Measurements from ENCODE around the gene RAB11FIP4.

RAB11FIP4 gene

GRCh38 chr17:31510308-31511194 lies 119.1 kb downstream of the RAB11FIP4 start:
- Mint-ChIP-seq H3K4me1 (ENCODE audit: low read depth) (peaks cover 80% of the 10 kb centered on the region), H3K4me3 (peak overlapping the region; percentile 85), H3K27me3 (no peaks in the 10 kb centered on the region), H3K9me3 (no peaks in the 10 kb centered on the region), H3K36me3 (ENCODE audit: low read depth) (no peaks in the 10 kb centered on the region), H3K27ac (peak overlapping the region; percentile 100)
- peak; percentile 70 for DNase-seq

GRCh38 chr17:31511195-31511578 lies 119.7 kb downstream of the RAB11FIP4 start:
- DNase-seq, result no peak
- H3K27ac Mint-ChIP-seq, result peak overlapping the region; percentile 100
- no peaks in the 10 kb centered on the region for H3K36me3 Mint-ChIP-seq (ENCODE audit: low read depth)
- H3K9me3 Mint-ChIP-seq, result no peaks in the 10 kb centered on the region
- H3K27me3 Mint-ChIP-seq, result no peaks in the 10 kb centered on the region
- no peak overlapping the region for H3K4me3 Mint-ChIP-seq
- H3K4me1 Mint-ChIP-seq (ENCODE audit: low read depth), result peaks cover 81% of the 10 kb centered on the region

GRCh38 chr17:31511580-31511979 lies 120.1 kb downstream of the RAB11FIP4 start:
- Mint-ChIP-seq H3K27ac (peak overlapping the region; percentile 100), H3K9me3 (no peaks in the 10 kb centered on the region), H3K36me3 (ENCODE audit: low read depth) (no peaks in the 10 kb centered on the region), H3K4me1 (ENCODE audit: low read depth) (peaks cover 79% of the 10 kb centered on the region), H3K4me3 (no peak overlapping the region), H3K27me3 (no peaks in the 10 kb centered on the region)
- peak; percentile 34 for DNase-seq

GRCh38 chr17:31512104-31512740 lies 120.7 kb downstream of the RAB11FIP4 start:
- DNase-seq, result peak; percentile 30
- no peak overlapping the region for H3K4me3 Mint-ChIP-seq
- peak overlapping the region; percentile 40 for H3K27ac Mint-ChIP-seq
- no peaks in the 10 kb centered on the region for H3K27me3 Mint-ChIP-seq
- no peaks in the 10 kb centered on the region for H3K9me3 Mint-ChIP-seq
- H3K4me1 Mint-ChIP-seq (ENCODE audit: low read depth), result peaks cover 74% of the 10 kb centered on the region
- H3K36me3 Mint-ChIP-seq (ENCODE audit: low read depth), result no peaks in the 10 kb centered on the region

GRCh38 chr17:31512796-31513195 lies 121.3 kb downstream of the RAB11FIP4 start:
- H3K36me3 Mint-ChIP-seq (ENCODE audit: low read depth), result peaks cover 3% of the 10 kb centered on the region
- H3K27me3 Mint-ChIP-seq, result no peaks in the 10 kb centered on the region
- H3K9me3 Mint-ChIP-seq, result no peaks in the 10 kb centered on the region
- peaks cover 75% of the 10 kb centered on the region for H3K4me1 Mint-ChIP-seq (ENCODE audit: low read depth)
- no peak overlapping the region for H3K4me3 Mint-ChIP-seq
- no peak overlapping the region for H3K27ac Mint-ChIP-seq
- DNase-seq, result peak; percentile 30

GRCh38 chr17:31513731-31514427 lies 122.4 kb downstream of the RAB11FIP4 start:
- Mint-ChIP-seq H3K27ac (peak overlapping the region; percentile 34), H3K27me3 (no peaks in the 10 kb centered on the region), H3K4me1 (ENCODE audit: low read depth) (peaks cover 65% of the 10 kb centered on the region), H3K9me3 (no peaks in the 10 kb centered on the region), H3K4me3 (no peak overlapping the region), H3K36me3 (ENCODE audit: low read depth) (peaks cover 10% of the 10 kb centered on the region)
- no peak for DNase-seq

GRCh38 chr17:31515267-31515666 lies 123.8 kb downstream of the RAB11FIP4 start:
- H3K27ac Mint-ChIP-seq, result peak overlapping the region; percentile 47
- H3K4me1 Mint-ChIP-seq (ENCODE audit: low read depth), result peaks cover 51% of the 10 kb centered on the region
- H3K36me3 Mint-ChIP-seq (ENCODE audit: low read depth), result peaks cover 18% of the 10 kb centered on the region
- H3K27me3 Mint-ChIP-seq, result no peaks in the 10 kb centered on the region
- DNase-seq, result no peak
- no peak overlapping the region for H3K4me3 Mint-ChIP-seq
- no peaks in the 10 kb centered on the region for H3K9me3 Mint-ChIP-seq

- H3K27ac Mint-ChIP-seq, result peak overlapping the region; percentile 40
These were observed 126.0 kb downstream of the RAB11FIP4 start for GRCh38 chr17:31517524-31517923.

DNA sequence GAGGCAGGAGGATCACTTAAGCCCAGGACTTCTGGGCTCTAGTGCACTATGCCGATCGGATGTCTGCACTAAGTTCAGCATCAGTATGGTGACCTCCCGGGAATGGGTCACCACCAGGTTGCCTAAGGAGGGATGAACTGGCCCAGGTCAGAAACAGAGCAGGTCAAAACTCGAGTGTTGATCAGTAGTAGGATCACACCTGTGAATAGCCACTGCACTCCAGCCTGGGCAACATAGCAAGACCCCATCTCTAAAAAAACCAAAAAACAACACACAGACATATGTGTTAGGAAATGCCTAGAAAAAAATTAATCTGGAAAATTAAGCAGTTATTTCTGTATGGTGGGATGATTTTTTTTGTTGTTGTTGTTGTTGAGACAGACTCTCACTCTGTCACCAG lies 127.0 kb downstream of the RAB11FIP4 start:
- H3K4me3 Mint-ChIP-seq, result no peak overlapping the region
- H3K4me1 Mint-ChIP-seq (ENCODE audit: low read depth), result peaks cover 32% of the 10 kb centered on the region
- H3K9me3 Mint-ChIP-seq, result no peaks in the 10 kb centered on the region
- H3K27me3 Mint-ChIP-seq, result no peaks in the 10 kb centered on the region
- H3K27ac Mint-ChIP-seq, result no peak overlapping the region
- peaks cover 43% of the 10 kb centered on the region for H3K36me3 Mint-ChIP-seq (ENCODE audit: low read depth)
- no peak for DNase-seq

More at GRCh38 chr17:31517524-31517923, 126.0 kb downstream of the RAB11FIP4 start:
- Mint-ChIP-seq H3K9me3 (no peaks in the 10 kb centered on the region), H3K4me3 (no peak overlapping the region), H3K36me3 (ENCODE audit: low read depth) (peaks cover 33% of the 10 kb centered on the region), H3K27me3 (no peaks in the 10 kb centered on the region), H3K4me1 (ENCODE audit: low read depth) (peaks cover 35% of the 10 kb centered on the region)
- no peak for DNase-seq

GRCh38 chr17:31521632-31522283 lies 130.3 kb downstream of the RAB11FIP4 start:
- Mint-ChIP-seq H3K27ac (peak overlapping the region; percentile 26), H3K36me3 (ENCODE audit: low read depth) (peaks cover 61% of the 10 kb centered on the region), H3K4me1 (ENCODE audit: low read depth) (peaks cover 4% of the 10 kb centered on the region), H3K27me3 (no peaks in the 10 kb centered on the region), H3K4me3 (no peak overlapping the region), H3K9me3 (no peaks in the 10 kb centered on the region)
- no peak for DNase-seq

- no peak for DNase-seq
- H3K4me1 Mint-ChIP-seq (ENCODE audit: low read depth), result peaks cover 4% of the 10 kb centered on the region
- H3K36me3 Mint-ChIP-seq (ENCODE audit: low read depth), result peaks cover 68% of the 10 kb centered on the region
- H3K4me3 Mint-ChIP-seq, result no peak overlapping the region
- H3K27ac Mint-ChIP-seq, result peak overlapping the region; percentile 14
- H3K9me3 Mint-ChIP-seq, result no peaks in the 10 kb centered on the region
- no peaks in the 10 kb centered on the region for H3K27me3 Mint-ChIP-seq
These were observed 130.9 kb downstream of the RAB11FIP4 start for GRCh38 chr17:31522284-31522931.

DNA sequence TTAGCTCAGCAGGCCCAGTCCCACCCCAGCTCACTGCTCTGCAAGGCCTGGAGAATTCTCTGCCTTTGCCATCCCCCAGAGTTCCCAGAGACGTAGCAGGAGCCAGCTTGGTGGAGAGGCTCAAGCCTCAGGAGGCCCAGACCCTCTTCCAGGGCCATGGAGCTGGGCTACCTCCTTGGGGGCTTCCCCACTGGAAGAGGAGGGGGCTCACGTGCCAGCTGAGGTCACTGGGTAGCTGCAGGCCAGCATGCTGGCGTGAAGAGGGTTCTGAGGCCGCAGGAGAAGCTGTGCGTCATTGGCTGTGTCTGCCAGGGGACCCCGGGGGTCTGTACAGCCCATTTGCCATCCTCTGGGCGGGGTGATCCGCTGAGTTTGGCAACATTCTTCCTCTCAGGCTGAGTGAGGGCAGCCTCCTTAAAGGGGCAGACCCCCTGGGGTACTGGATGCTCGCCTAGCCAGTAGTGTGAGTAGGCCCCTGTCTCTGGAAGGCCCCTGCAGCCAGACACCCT lies 131.6 kb downstream of the RAB11FIP4 start:
- DNase-seq, result no peak
- peaks cover 68% of the 10 kb centered on the region for H3K36me3 Mint-ChIP-seq (ENCODE audit: low read depth)
- no peak overlapping the region for H3K4me3 Mint-ChIP-seq
- no peaks in the 10 kb centered on the region for H3K4me1 Mint-ChIP-seq (ENCODE audit: low read depth)
- H3K27me3 Mint-ChIP-seq, result no peaks in the 10 kb centered on the region
- no peaks in the 10 kb centered on the region for H3K9me3 Mint-ChIP-seq
- H3K27ac Mint-ChIP-seq, result no peak overlapping the region

DNA sequence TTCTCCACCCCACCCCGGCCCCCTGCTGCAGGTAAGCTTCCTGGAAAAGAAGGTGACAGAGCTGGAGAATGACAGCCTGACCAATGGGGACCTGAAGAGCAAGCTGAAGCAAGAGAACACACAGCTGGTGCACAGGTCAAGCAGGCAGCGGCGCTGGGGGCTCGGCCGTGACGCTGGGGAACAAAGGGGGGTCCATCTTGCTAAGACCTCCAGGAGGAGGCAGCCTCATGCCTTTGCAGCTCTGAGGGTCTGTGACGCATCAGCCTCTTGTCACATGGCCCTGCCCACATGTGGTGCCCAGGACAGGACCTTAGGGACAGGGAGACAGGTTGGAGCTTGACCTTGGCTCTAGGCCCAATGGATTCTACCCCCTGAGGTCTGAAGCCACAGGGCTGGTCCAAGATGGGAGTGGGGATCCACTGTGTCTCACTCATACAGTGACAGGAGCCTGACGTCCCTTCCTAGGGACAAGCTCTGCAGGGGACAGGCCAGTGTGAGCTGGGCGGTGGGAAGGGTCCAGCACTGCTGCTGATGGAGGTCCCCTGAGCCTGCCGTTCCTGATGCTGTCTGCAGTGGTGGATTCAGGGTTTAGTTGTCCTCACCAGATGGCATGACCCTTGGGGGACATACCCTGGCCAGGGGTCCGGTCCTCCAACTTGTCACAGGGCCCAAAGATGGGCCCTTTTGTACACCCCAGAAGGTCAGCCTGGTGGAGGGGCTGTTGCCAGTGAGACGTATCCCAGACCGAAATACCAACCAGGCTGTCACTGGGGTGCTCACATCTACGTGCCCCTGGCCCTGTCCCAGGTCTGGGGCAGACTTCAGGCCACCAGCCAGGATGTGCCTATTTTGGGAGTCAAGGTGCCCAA lies 132.6 kb downstream of the RAB11FIP4 start:
- Mint-ChIP-seq H3K27me3 (no peaks in the 10 kb centered on the region), H3K4me1 (ENCODE audit: low read depth) (no peaks in the 10 kb centered on the region), H3K9me3 (no peaks in the 10 kb centered on the region), H3K4me3 (no peak overlapping the region), H3K27ac (no peak overlapping the region), H3K36me3 (ENCODE audit: low read depth) (peaks cover 73% of the 10 kb centered on the region)
- DNase-seq, result peak; percentile 32
